Smooth muscle cell of bladder (primary cell): ENCODE measurements around the gene PIK3R2. TPM values are rescaled to one million over a fixed set of nuclear protein-coding genes. Genes with fewer than 3 reads are reported as not detected.

Experiments
- total RNA-seq: library from RNA; depleted of rRNA; stranded (reverse); fragments of >200 nt; gene quantifications from 2 replicates; pipeline ENCODE4 v1.2.3, GENCODE V29; 2014

The PIK3R2 gene
- total RNA-seq: 3.4 and 7.4 TPM in 2 replicates

DNA sequence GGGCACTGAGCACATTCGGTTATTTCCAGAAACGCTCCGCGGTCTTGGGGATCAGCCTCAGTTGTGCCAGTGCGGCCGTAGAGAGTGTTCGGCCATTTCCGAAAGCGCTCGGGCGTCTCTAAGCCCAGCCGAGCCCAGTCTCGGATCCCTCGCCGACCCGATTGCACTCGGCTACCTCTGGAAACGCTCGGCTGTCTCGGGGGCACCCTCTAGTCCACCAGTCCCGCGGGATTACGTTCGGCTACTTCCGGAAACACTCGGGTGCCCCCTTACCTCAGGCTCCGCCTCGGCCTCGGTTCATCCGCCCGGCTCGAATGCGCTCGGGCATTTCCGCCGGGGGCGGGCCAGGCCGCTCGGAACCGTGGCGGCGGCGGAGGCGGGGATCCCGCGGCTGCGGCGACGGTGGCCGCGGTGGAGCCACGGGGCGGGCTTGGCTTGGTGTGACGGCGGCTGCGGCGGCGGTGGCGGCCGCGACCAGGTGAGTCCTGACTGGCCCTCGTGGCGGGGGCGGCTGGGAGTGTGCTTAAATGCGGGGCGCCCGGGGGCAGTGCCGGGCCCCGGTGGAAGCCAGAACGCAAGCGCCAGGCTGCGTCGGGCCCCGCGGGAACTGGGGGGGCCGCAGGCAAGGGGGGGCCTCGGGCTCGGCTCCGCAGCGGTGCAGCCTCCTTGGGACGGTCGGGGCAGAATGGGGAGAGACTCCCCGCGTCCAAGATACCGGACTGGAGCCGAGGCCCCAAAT lies at the start of gene PIK3R2:
TSS of gene PIK3R2 (plus strand) at position 347 of the 739 bp plus-strand sequence. CDS start 2,717 bp downstream, outside the sequence.

GRCh38 chr19:18173572-18174288 lies 20.8 kb downstream of the PIK3R2 start, which contains the start of gene IFI30:
Gene IFI30, plus strand, starts transcription at chr19:18173813. Its CDS starts 29 bp downstream, at chr19:18173842.

GRCh38 chr19:18192673-18193387 lies 39.9 kb downstream of the PIK3R2 start, which contains the start of gene MPV17L2:
Gene MPV17L2, plus strand, starts transcription at chr19:18193218. Its CDS starts 64 bp downstream, at chr19:18193282.

GRCh38 chr19:18203863-18204393 lies 51.0 kb downstream of the PIK3R2 start, which contains the start of gene RAB3A:
Gene RAB3A, minus strand, starts transcription at chr19:18204042. Its CDS starts 1,302 bp downstream, at chr19:18202740.

Other genes starting within 250 kb of the PIK3R2 start
- gene CCDC124, start 220.1 kb upstream of the PIK3R2 start, total RNA-seq: 28.0 and 34.3 TPM in 2 replicates
- 0.09 TPM in 1 of 2 replicates, not detected in the other for gene KCNN1, start 186.1 kb upstream of the PIK3R2 start, total RNA-seq
- 4.0 and 4.4 TPM in 2 replicates for gene ARRDC2, start 145.0 kb upstream of the PIK3R2 start, total RNA-seq
- gene IL12RB1, start 66.2 kb upstream of the PIK3R2 start, total RNA-seq: 0.14 and 0.18 TPM in 2 replicates
- gene MAST3, start 55.4 kb upstream of the PIK3R2 start, total RNA-seq: 1.8 and 2.5 TPM in 2 replicates
- 7.2 and 11.2 TPM in 2 replicates for gene IFI30, start 20.6 kb downstream of the PIK3R2 start, total RNA-seq
- 6.0 and 6.4 TPM in 2 replicates for gene MPV17L2, start 40.1 kb downstream of the PIK3R2 start, total RNA-seq
- 2.4 and 3.1 TPM in 2 replicates for gene RAB3A, start 50.9 kb downstream of the PIK3R2 start, total RNA-seq
- gene PDE4C, start 73.3 kb downstream of the PIK3R2 start, total RNA-seq: 0.57 and 4.9 TPM in 2 replicates
- 0.14 and 0.28 TPM in 2 replicates for gene IQCN, start 121.3 kb downstream of the PIK3R2 start, total RNA-seq
- gene JUND, start 128.5 kb downstream of the PIK3R2 start, total RNA-seq: 47.5 and 69.6 TPM in 2 replicates
- 78.1 and 107 TPM in 2 replicates for gene LSM4, start 169.9 kb downstream of the PIK3R2 start, total RNA-seq
- 33.1 and 44.2 TPM in 2 replicates for gene PGPEP1, start 187.4 kb downstream of the PIK3R2 start, total RNA-seq
- 62.4 and 105 TPM in 2 replicates for gene GDF15, start 233.0 kb downstream of the PIK3R2 start, total RNA-seq
- 0.14 and 0.28 TPM in 2 replicates for gene LRRC25, start 244.5 kb downstream of the PIK3R2 start, total RNA-seq